Measurements from ENCODE around the gene SCUBE1.

- TF ChIP-seq YY1 (IDR thresholded peaks at IDR 0.05; ENCODE audit: insufficient read depth, insufficient read length) (no peak), ZNF274 (IDR thresholded peaks at IDR 0.05; ENCODE audit: low read depth, low read length) (no peak), SUZ12 (IDR thresholded peaks at IDR 0.05; ENCODE audit: extremely low read depth, insufficient read depth, insufficient read length) (no peak)
Measured at GRCh38 chr22:43216738-43217137, 126.4 kb downstream of the SCUBE1 start.
